HepG2 (cell line): ENCODE data around the gene TRIM15.

Source experiments
- YY1 ChIP-seq: IDR thresholded peaks from 2 replicates; pipeline ENCODE4 v1.6.1; 2011; ENCODE audit warnings: low read length, low read depth, moderate library complexity, mild to moderate bottlenecking; ENCODE audit not compliant: insufficient read depth, insufficient replicate concordance
- TF ChIP-seq, protein P1 (sequence below): sonication (generic); formaldehyde crosslinking; IDR thresholded peaks from 2 replicates; pipeline ENCODE4 v1.5.0; 2020; ENCODE audit warnings: mild to moderate bottlenecking, missing genetic modification reagents, moderate library complexity

- TF ChIP-seq, protein P1, sequence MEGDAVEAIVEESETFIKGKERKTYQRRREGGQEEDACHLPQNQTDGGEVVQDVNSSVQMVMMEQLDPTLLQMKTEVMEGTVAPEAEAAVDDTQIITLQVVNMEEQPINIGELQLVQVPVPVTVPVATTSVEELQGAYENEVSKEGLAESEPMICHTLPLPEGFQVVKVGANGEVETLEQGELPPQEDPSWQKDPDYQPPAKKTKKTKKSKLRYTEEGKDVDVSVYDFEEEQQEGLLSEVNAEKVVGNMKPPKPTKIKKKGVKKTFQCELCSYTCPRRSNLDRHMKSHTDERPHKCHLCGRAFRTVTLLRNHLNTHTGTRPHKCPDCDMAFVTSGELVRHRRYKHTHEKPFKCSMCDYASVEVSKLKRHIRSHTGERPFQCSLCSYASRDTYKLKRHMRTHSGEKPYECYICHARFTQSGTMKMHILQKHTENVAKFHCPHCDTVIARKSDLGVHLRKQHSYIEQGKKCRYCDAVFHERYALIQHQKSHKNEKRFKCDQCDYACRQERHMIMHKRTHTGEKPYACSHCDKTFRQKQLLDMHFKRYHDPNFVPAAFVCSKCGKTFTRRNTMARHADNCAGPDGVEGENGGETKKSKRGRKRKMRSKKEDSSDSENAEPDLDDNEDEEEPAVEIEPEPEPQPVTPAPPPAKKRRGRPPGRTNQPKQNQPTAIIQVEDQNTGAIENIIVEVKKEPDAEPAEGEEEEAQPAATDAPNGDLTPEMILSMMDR, result no peak
- TF ChIP-seq YY1, result no peak
These were observed 40.8 kb downstream of the TRIM15 start for GRCh38 chr6:30204116-30204515.
